ENCODE results near the gene MEI4.

DNA sequence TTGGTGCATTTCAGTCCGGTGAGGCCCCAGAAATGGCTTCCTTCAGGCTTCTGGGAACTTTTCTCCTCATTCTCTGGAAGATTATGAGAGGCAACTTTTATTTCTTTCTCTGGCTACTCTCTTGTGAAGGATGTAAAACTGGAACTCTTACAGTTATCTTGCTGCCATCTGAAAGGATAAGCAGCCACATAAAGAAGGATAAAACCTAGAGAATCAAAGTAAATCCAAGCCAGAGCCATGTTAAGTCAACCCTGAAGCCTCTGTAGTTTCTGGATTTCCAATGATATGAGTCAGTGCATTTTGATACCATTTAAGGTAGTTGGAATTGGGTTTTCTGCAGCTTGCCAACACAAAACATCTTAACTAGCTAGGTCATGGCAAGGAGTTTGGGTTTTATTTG lies 123.6 kb downstream of the MEI4 start:
- TF ChIP-seq, protein P1, sequence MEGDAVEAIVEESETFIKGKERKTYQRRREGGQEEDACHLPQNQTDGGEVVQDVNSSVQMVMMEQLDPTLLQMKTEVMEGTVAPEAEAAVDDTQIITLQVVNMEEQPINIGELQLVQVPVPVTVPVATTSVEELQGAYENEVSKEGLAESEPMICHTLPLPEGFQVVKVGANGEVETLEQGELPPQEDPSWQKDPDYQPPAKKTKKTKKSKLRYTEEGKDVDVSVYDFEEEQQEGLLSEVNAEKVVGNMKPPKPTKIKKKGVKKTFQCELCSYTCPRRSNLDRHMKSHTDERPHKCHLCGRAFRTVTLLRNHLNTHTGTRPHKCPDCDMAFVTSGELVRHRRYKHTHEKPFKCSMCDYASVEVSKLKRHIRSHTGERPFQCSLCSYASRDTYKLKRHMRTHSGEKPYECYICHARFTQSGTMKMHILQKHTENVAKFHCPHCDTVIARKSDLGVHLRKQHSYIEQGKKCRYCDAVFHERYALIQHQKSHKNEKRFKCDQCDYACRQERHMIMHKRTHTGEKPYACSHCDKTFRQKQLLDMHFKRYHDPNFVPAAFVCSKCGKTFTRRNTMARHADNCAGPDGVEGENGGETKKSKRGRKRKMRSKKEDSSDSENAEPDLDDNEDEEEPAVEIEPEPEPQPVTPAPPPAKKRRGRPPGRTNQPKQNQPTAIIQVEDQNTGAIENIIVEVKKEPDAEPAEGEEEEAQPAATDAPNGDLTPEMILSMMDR (conservative IDR thresholded peaks at IDR 0.05; ENCODE audit: low read length) = no peak
- no peak for TF ChIP-seq EZH2phosphoT487 (IDR thresholded peaks at IDR 0.05; ENCODE audit: borderline replicate concordance)
